Mucosa of descending colon (tissue), 3 donors: Measurements from ENCODE around the gene ACKR2. TPM values are rescaled to one million over a fixed set of nuclear protein-coding genes. Genes with fewer than 3 reads are reported as not detected.
A peak's percentile ranks its signal among the peaks of the same experiment; 100 is the strongest.

ENCODE experiments used
- ATAC-seq: fragments of 200-7000 bp; cut with Tn5 transposase; one replicate; pipeline ENCODE4 v1.9.1; 2020; ENCODE audit warnings: mild to moderate bottlenecking, moderate library complexity
- DNase-seq, 3 donors: peaks; one replicate each; pipeline ENCODE4 v3.0.0-alpha.2; 2020
- H3K36me3 ChIP-seq: fragments of 200-600 bp; one replicate; pipeline ENCODE4 v1.8.0; 2021; ENCODE audit warnings: low read depth, mild to moderate bottlenecking
- H3K4me1 ChIP-seq: fragments of 200-600 bp; one replicate; pipeline ENCODE4 v1.8.0; 2021; ENCODE audit warnings: low read depth, mild to moderate bottlenecking
- H3K4me3 ChIP-seq: fragments of 200-600 bp; one replicate; pipeline ENCODE4 v1.8.0; 2021; ENCODE audit warnings: mild to moderate bottlenecking
- H3K9me3 ChIP-seq: fragments of 200-600 bp; one replicate; pipeline ENCODE4 v1.8.0; 2021; ENCODE audit warnings: mild to moderate bottlenecking
- CTCF ChIP-seq: fragments of 200-600 bp; IDR thresholded peaks from one replicate; pipeline ENCODE4 v1.8.0; 2022; ENCODE audit warnings: antibody characterized with exemption, mild to moderate bottlenecking
- intact Hi-C, 2 donors: fragments of 100-400 bp; cut with DNase I in 1 of 2; cut with micrococcal nuclease in 1 of 2; formaldehyde crosslinking; loops; one replicate each; pipeline versions ENCODE4 v1.11.0 to v1.11.1; 2022; cut with DNase I, micrococcal nuclease
- long read RNA-seq, 2 donors: library from polyadenylated mRNA; unstranded; transcript quantifications; one replicate each; pipeline ENCODE4 v2.0.0, GENCODE V29; 2019 to 2021
- total RNA-seq, 3 donors: library from RNA; stranded (reverse); fragmentation: NEBNext Ultra II Directional in 2 of 3; extraction: Animal tissue kit (Norgen Biotek cat#: 25700) in 2 of 3; gene quantifications; one replicate each; pipeline versions ENCODE4 v1.2.1 to v1.2.4, GENCODE V29; 2021 to 2023
- donor health status: DM: no; HTN: no; CAD: no; lungs with moderate emphysema.
- donor health status: DM: no; HTN: no; CAD: no.
- donor health status: DM: no; HTN: yes; CAD: no.

ACKR2 gene
- total RNA-seq = 10 to 100 TPM in 2 of 3 donors, 1 to 10 TPM in 1; 4.7 to 13.1 (median 10.4) TPM
- long read RNA-seq, donor 1, partial matches to known transcripts = 0 of 1 reads
- long read RNA-seq, donor 1, other reads (novel, unspliced or antisense) = 1 of 1 reads
- long read RNA-seq, donor 2 = 0 reads

GRCh38 chr3:42809202-42809601, at the start of gene ACKR2:
ACKR2 (plus strand) TSS chr3:42809445; CDS start chr3:42864503, 55,058 bp downstream.
- Histone ChIP-seq H3K4me1 (peaks cover 12% of the 10 kb centered on the region), H3K4me3 (no peak within 1 kb of the TSS), H3K9me3 (no peaks in the 10 kb centered on the region), H3K36me3 (no peaks in the 10 kb centered on the region)
- intact Hi-C loops = no loop called here
- DNase-seq = no peak
- no peak for ATAC-seq
- no peak for TF ChIP-seq CTCF

- no peak for TF ChIP-seq CTCF
- Histone ChIP-seq H3K9me3 (no peaks in the 10 kb centered on the region), H3K36me3 (no peaks in the 10 kb centered on the region), H3K4me1 (peaks cover 4% of the 10 kb centered on the region), H3K4me3 (no peak overlapping the region)
- ATAC-seq (peak; percentile 59), DNase-seq (no peak)
- intact Hi-C loops = no loop called here
Observed at GRCh38 chr3:42762046-42762724, 47.1 kb upstream of the ACKR2 start.

GRCh38 chr3:42763021-42763420, 46.2 kb upstream of the ACKR2 start:
- ATAC-seq (no peak), DNase-seq (no peak)
- peaks cover 4% of the 10 kb centered on the region for H3K4me1 ChIP-seq
- no peak for TF ChIP-seq CTCF
- H3K36me3 ChIP-seq = no peaks in the 10 kb centered on the region
- no peaks in the 10 kb centered on the region for H3K9me3 ChIP-seq
- H3K4me3 ChIP-seq = no peak overlapping the region
- intact Hi-C loops = no loop called here

DNA sequence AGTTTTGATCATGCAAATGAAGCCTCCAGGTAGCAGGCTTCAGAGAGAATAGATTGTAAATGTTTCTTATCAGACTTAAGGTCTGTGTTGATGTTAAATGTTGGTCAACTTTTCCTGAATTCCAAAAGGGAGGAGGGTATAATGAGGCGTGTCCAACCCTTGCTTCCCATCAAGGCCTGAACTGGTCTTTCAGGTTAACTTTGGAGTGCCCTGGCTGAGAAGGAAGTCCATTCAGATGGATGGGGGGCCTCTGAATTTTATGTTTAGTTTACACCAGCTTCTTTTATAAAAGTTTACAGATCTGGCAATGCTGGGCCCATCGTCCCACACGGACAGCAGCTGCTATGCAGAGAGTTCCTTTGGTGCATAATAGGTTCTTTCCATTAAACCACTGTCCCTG, 45.1 kb upstream of the ACKR2 start:
- TF ChIP-seq CTCF = no peak
- DNase-seq (no peak), ATAC-seq (peak; percentile 48)
- Histone ChIP-seq H3K4me3 (no peak overlapping the region), H3K4me1 (peaks cover 4% of the 10 kb centered on the region), H3K36me3 (no peaks in the 10 kb centered on the region), H3K9me3 (no peaks in the 10 kb centered on the region)
- intact Hi-C loops = no loop called here

DNA sequence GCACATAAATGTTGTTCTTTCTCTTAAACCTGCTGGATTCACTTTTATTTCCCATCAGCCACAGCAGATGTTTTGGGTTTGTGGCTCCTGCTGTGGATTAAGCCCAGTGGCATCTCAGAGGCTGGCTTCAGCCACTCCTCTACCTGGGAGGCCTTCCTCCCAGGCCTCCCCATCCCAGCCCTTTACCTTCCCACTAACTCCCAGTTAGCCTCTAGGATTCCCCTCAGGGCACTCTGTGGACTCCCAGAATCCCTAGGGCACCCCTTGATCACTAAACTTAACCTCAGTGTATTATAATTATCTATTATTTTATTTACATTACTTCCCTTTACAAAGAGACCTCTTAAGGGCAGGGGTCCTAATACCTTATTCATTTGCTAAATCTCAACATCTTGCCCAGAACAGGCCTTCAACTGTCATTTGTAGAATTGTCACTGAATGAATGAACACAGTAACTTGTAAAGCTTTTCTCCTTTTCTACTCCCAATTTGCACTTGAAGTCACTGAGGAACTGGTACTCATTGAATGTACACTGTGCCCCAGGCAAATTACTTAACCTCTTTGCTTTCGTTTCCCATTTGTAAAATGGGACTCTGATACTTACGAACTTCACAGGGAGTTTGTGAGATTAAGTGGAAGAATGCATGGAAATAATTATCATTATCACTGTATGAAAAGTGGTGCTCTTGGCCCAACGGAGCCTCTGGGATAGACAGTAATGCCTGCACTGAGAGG, 44.5 kb upstream of the ACKR2 start:
- intact Hi-C loops = no loop called here
- Histone ChIP-seq H3K4me1 (peaks cover 4% of the 10 kb centered on the region), H3K9me3 (no peaks in the 10 kb centered on the region), H3K4me3 (no peak overlapping the region), H3K36me3 (no peaks in the 10 kb centered on the region)
- ATAC-seq = no peak
- no peak for TF ChIP-seq CTCF
- no peak for DNase-seq
